Endothelial cell of umbilical vein (primary cell): Measurements from ENCODE around the gene MTF2. TPM values are rescaled to one million over a fixed set of nuclear protein-coding genes. Genes with fewer than 3 reads are reported as not detected.

Source experiments
- BruUV-seq: library from RNA; stranded (reverse); fragments of 400-500 nt; replicated peaks from 2 replicates; lab custom pipeline; 2021; lab: Mats Ljungman, UMichigan
- CTCF ChIA-PET: fragments of 300-600, 350-600 bp; sonication (Branson Sonifier 250); formaldehyde crosslinking; loops from one replicate; lab custom pipeline; 2021; ENCODE audit warnings: antibody characterized with exemption, inconsistent platforms; lab: Charles Lee
- POLR2A ChIA-PET: fragments of 300-600, 350-600 bp; sonication (Branson Sonifier 250); formaldehyde crosslinking; loops from one replicate; lab custom pipeline; 2021; ENCODE audit warnings: antibody characterized with exemption, inconsistent platforms; lab: Charles Lee
- DNase-seq: peaks from one replicate; pipeline ENCODE4 v3.0.0-alpha.2; 2011; ENCODE audit warnings: low read depth, low spot score
- FAIRE-seq: peaks from 2 replicates; lab custom pipeline; 2011; peaks lifted over from hg19 to GRCh38; lab: Jason Lieb, UNC
- H2AFZ ChIP-seq: 2 replicates; pipeline ENCODE4 v1.6.0; 2012; ENCODE audit warnings: low read depth, low read length, control low read depth, inconsistent platforms
- H3K27ac ChIP-seq: 2 replicates; pipeline ENCODE4 v1.5.1; 2011; ENCODE audit warnings: low read depth, mild to moderate bottlenecking, control low read depth, low read length, moderate library complexity; ENCODE audit not compliant: insufficient read depth
- H3K27me3 ChIP-seq, 2 experiments: 2 replicates each; pipeline versions ENCODE4 v1.6.0 to v1.6.1; 2011; ENCODE audit warnings: low read length in 2 of 2, mixed read lengths in 1 of 2; ENCODE audit not compliant: control insufficient read depth in 2 of 2, insufficient read depth in 2 of 2
- H3K36me3 ChIP-seq, 2 experiments: 2 replicates in 1 of 2; 3 replicates in 1 of 2; pipeline ENCODE4 v1.5.1; 2011; ENCODE audit warnings: low read length in 2 of 2, mild to moderate bottlenecking in 1 of 2, moderate library complexity in 1 of 2; ENCODE audit not compliant: control insufficient read depth in 2 of 2, insufficient read depth in 2 of 2; ENCODE audit errors: extremely low read depth in 1 of 2
- H3K4me1 ChIP-seq: 3 replicates; pipeline ENCODE4 v1.5.1; 2011; ENCODE audit warnings: mild to moderate bottlenecking, low read length; ENCODE audit not compliant: control insufficient read depth, insufficient read depth; ENCODE audit errors: extremely low read depth
- H3K4me2 ChIP-seq: 2 replicates; pipeline ENCODE4 v1.6.1; 2011; ENCODE audit warnings: low read length, control low read depth, mixed read lengths; ENCODE audit not compliant: insufficient read depth
- H3K4me3 ChIP-seq, 3 experiments: fragments of 200-600 bp in 1 of 3; sonication (generic), shearing (Covaris generic) in 1 of 3; replicated peaks in 1 of 3; 2 replicates each; pipeline ENCODE4 v1.5.1; 2011 to 2016; ENCODE audit warnings: control low read depth in 3 of 3, low read length in 3 of 3, mild to moderate bottlenecking in 2 of 3, inconsistent platforms in 1 of 3, low read depth in 1 of 3, moderate library complexity in 1 of 3; ENCODE audit not compliant: insufficient read depth in 1 of 3
- H3K79me2 ChIP-seq: 2 replicates; pipeline ENCODE4 v1.6.0; 2012; ENCODE audit warnings: low read length, inconsistent platforms; ENCODE audit not compliant: control insufficient read depth, insufficient read depth
- H3K9ac ChIP-seq: replicated peaks from 2 replicates; pipeline ENCODE3; 2011; ENCODE audit warnings: low read length, control low read depth; ENCODE audit not compliant: insufficient read depth; ENCODE audit errors: extremely low read depth
- H3K9me1 ChIP-seq: replicated peaks from 3 replicates; pipeline ENCODE4 v1.6.0; 2011; ENCODE audit warnings: mild to moderate bottlenecking, low read length; ENCODE audit not compliant: control insufficient read depth, insufficient read depth; ENCODE audit errors: extremely low read depth
- H3K9me3 ChIP-seq: replicated peaks from 2 replicates; pipeline ENCODE4 v1.5.1; 2012; ENCODE audit warnings: low read length, inconsistent platforms; ENCODE audit not compliant: control insufficient read depth, insufficient read depth
- H4K20me1 ChIP-seq: replicated peaks from 2 replicates; pipeline ENCODE3; 2011; ENCODE audit warnings: mild to moderate bottlenecking, low read length; ENCODE audit not compliant: control insufficient read depth, insufficient read depth; ENCODE audit errors: extremely low read depth
- EZH2 ChIP-seq: IDR thresholded peaks from 2 replicates; pipeline ENCODE4 v1.6.1; 2012; ENCODE audit warnings: borderline replicate concordance, low read depth, mild to moderate bottlenecking, moderate library complexity, low read length, inconsistent platforms; ENCODE audit not compliant: severe bottlenecking
- FOS ChIP-seq: IDR thresholded peaks from 2 replicates; pipeline ENCODE4 v1.6.1; 2011; ENCODE audit warnings: mild to moderate bottlenecking, low read length, moderate library complexity, borderline replicate concordance; ENCODE audit not compliant: insufficient read depth
- GATA2 ChIP-seq: IDR thresholded peaks from 2 replicates; pipeline ENCODE4 v1.7.0; 2011; ENCODE audit warnings: low read depth, mild to moderate bottlenecking, moderate library complexity, mixed read lengths, low read length; ENCODE audit not compliant: insufficient read length, insufficient read depth
- JUN ChIP-seq: IDR thresholded peaks from 2 replicates; pipeline ENCODE4 v1.6.1; 2011; ENCODE audit warnings: borderline replicate concordance, low read depth; ENCODE audit not compliant: insufficient read length, insufficient read depth
- MAX ChIP-seq: IDR thresholded peaks from 2 replicates; pipeline ENCODE4 v1.6.1; 2011; ENCODE audit not compliant: insufficient read depth, insufficient read length
- MYC ChIP-seq: IDR thresholded peaks from one replicate; pipeline ENCODE4 v1.6.1; 2011; ENCODE audit warnings: mild to moderate bottlenecking, low read depth, low read length
- POLR2A ChIP-seq: IDR thresholded peaks from 2 replicates; pipeline ENCODE4 v1.6.1; 2012; ENCODE audit warnings: low read depth, mild to moderate bottlenecking, control low read depth, low read length
- POLR2AphosphoS5 ChIP-seq: IDR thresholded peaks from 2 replicates; pipeline ENCODE4 v1.6.1; 2012; ENCODE audit warnings: low read depth, mild to moderate bottlenecking, control low read depth, low read length, moderate library complexity; ENCODE audit not compliant: insufficient read depth
- dilution Hi-C: fragments of 300-500 bp; cut with MboI; formaldehyde crosslinking; loops from one replicate; pipeline ENCODE4 v1.15.0; 2019; ENCODE audit warnings: low sequenced_read_pairs; ENCODE audit not compliant: extremely low pct_ligation_motif_present
- intact Hi-C: fragments of 100-400 bp; cut with micrococcal nuclease; formaldehyde crosslinking; loops from one replicate; pipeline ENCODE4 v1.10.0; 2022
- polyA plus RNA-seq, 4 experiments: library from polyadenylated mRNA; depleted of rRNA in 3 of 4; stranded (reverse) in 3 of 4; unstranded in 1 of 4; fragments of >200 nt; gene quantifications; 2 replicates each; pipeline versions ENCODE4 v1.2.1 to v1.2.3, GENCODE V29; 2011 to 2012; ENCODE audit warnings: missing spikeins in 1 of 4
- total RNA-seq: library from RNA; stranded (reverse); gene quantifications from 2 replicates; pipeline ENCODE4 v1.2.3, GENCODE V29; 2021
- TF ChIP-seq, protein P1 (sequence below), 2 donors: IDR thresholded peaks; 1 replicate in 1 of 2; 2 replicates in 1 of 2; pipeline ENCODE4 v1.5.1; 2011; ENCODE audit warnings: low read length in 2 of 2, mild to moderate bottlenecking in 2 of 2, moderate library complexity in 2 of 2, control low read depth in 1 of 2, inconsistent platforms in 1 of 2, low read depth in 1 of 2; ENCODE audit not compliant: insufficient read depth in 1 of 2; ENCODE audit errors: extremely low read depth in 1 of 2

The MTF2 gene
- total and polyA plus RNA-seq, 2 donors (not counting 3 experiments of a cell fraction or from before 2014, with no cell fraction given), result 20.1 to 40.5 TPM

GRCh38 chr1:93078638-93078985 lies 471 bp upstream of the MTF2 start:
- peak overlapping the region; percentile 81 for H2AFZ ChIP-seq
- ChIA-PET CTCF (interaction anchor here (0.6 to 2.8 kb wide), 8 partner anchors 16 to 765 kb away, joined by 3 to 30 read pairs (median 4); no protein-coding TSS in a partner anchor), POLR2A (interaction anchor here (0.6 kb wide), 1 partner anchor 18 kb away, joined by 4 read pairs; no protein-coding TSS in a partner anchor)
- H4K20me1 ChIP-seq, result peaks cover 5% of the 10 kb centered on the region
- intact Hi-C loops, result loop anchor here (1.0 kb wide), 1 partner anchor 219 kb away; no protein-coding TSS in a partner anchor
- H3K9me1 ChIP-seq, result no peaks in the 10 kb centered on the region
- peaks cover 2 to 3% of the 10 kb centered on the region in 2 experiments for H3K36me3 ChIP-seq
- peak overlapping the region; percentile 95 for H3K4me2 ChIP-seq
- no peaks in the 10 kb centered on the region for H3K27me3 ChIP-seq
- no peaks in the 10 kb centered on the region for H3K9me3 ChIP-seq
- dilution Hi-C loops, result no loop called here
- BruUV-seq, result TSS peak; percentile 94
- H3K27ac ChIP-seq, result peak overlapping the region; percentile 87
- peak overlapping the region; percentile 54 to 90 (median 89) for H3K4me3 ChIP-seq
- peaks cover 23% of the 10 kb centered on the region for H3K4me1 ChIP-seq
- peak overlapping the region; percentile 98 for H3K9ac ChIP-seq
- H3K79me2 ChIP-seq, result peaks cover 45% of the 10 kb centered on the region
- no peak for DNase-seq
- FAIRE-seq, result no peak
- TF ChIP-seq POLR2AphosphoS5 (no peak), GATA2 (no peak), FOS (no peak), EZH2 (no peak), MAX (no peak), POLR2A (no peak), MYC (no peak), JUN (no peak)
- TF ChIP-seq, protein P1, sequence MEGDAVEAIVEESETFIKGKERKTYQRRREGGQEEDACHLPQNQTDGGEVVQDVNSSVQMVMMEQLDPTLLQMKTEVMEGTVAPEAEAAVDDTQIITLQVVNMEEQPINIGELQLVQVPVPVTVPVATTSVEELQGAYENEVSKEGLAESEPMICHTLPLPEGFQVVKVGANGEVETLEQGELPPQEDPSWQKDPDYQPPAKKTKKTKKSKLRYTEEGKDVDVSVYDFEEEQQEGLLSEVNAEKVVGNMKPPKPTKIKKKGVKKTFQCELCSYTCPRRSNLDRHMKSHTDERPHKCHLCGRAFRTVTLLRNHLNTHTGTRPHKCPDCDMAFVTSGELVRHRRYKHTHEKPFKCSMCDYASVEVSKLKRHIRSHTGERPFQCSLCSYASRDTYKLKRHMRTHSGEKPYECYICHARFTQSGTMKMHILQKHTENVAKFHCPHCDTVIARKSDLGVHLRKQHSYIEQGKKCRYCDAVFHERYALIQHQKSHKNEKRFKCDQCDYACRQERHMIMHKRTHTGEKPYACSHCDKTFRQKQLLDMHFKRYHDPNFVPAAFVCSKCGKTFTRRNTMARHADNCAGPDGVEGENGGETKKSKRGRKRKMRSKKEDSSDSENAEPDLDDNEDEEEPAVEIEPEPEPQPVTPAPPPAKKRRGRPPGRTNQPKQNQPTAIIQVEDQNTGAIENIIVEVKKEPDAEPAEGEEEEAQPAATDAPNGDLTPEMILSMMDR (IDR thresholded peaks at IDR 0.05; ENCODE audit: extremely low read depth in 1 of 2, insufficient read depth in 1 of 2, low read depth in 1 of 2, low read length in 2 of 2), result no peak
